SK-N-SH (cell line): Measurements from ENCODE around the gene FAM43B. TPM values are rescaled to one million over a fixed set of nuclear protein-coding genes. Genes with fewer than 3 reads are reported as not detected.
A peak's percentile ranks its signal among the peaks of the same experiment; 100 is the strongest.

Experiments
- EP300 ChIP-seq, 2 experiments: IDR thresholded peaks; 2 replicates each; pipeline versions ENCODE4 v1.4.0 to v1.6.1; 2012; ENCODE audit warnings: borderline replicate concordance in 1 of 2, low read depth in 1 of 2, low read length in 1 of 2
- GABPA ChIP-seq: IDR thresholded peaks from 2 replicates; pipeline ENCODE4 v1.4.0; 2012; ENCODE audit warnings: low read depth, mild to moderate bottlenecking
- GATA2 ChIP-seq: sonication (generic); formaldehyde crosslinking; IDR thresholded peaks from 2 replicates; pipeline ENCODE4 v1.5.0; 2020; ENCODE audit warnings: mild to moderate bottlenecking, missing genetic modification reagents
- JUND ChIP-seq: IDR thresholded peaks from 2 replicates; pipeline ENCODE4 v1.4.0; 2012
- MEF2A ChIP-seq: IDR thresholded peaks from 2 replicates; pipeline ENCODE4 v1.4.0; 2012; ENCODE audit warnings: low read depth, borderline replicate concordance
- MXI1 ChIP-seq: IDR thresholded peaks from 2 replicates; pipeline ENCODE4 v1.6.1; 2012; ENCODE audit warnings: mild to moderate bottlenecking, low read depth, low read length, improper control_type of control experiment
- NFIC ChIP-seq: IDR thresholded peaks from 2 replicates; pipeline ENCODE4 v1.4.0; 2012; ENCODE audit warnings: borderline replicate concordance
- RAD21 ChIP-seq: IDR thresholded peaks from 2 replicates; pipeline ENCODE4 v1.6.1; 2012; ENCODE audit warnings: mild to moderate bottlenecking, low read length
- RXRA ChIP-seq: IDR thresholded peaks from 2 replicates; pipeline ENCODE4 v1.4.0; 2012; ENCODE audit warnings: low read depth, mild to moderate bottlenecking, borderline replicate concordance
- TEAD4 ChIP-seq: IDR thresholded peaks from 2 replicates; pipeline ENCODE4 v1.4.0; 2012; ENCODE audit warnings: mild to moderate bottlenecking, borderline replicate concordance; ENCODE audit not compliant: insufficient read depth
- polyA plus RNA-seq, 3 experiments: library from polyadenylated mRNA; depleted of rRNA; stranded (reverse); fragments of >200 nt; gene quantifications; 2 replicates each; pipeline ENCODE4 v1.2.3, GENCODE V29; 2012
- TF ChIP-seq, protein P1 (sequence below): IDR thresholded peaks from 2 replicates; pipeline ENCODE4; 2012
- TF ChIP-seq, protein P2 (sequence below): IDR thresholded peaks from 2 replicates; pipeline ENCODE4 v1.4.0; 2012; ENCODE audit warnings: low read depth, borderline replicate concordance
- TF ChIP-seq, protein P3 (sequence below): fragments of 150-350 bp; IDR thresholded peaks from 2 replicates; pipeline ENCODE4 v1.6.1; 2016; ENCODE audit warnings: mild to moderate bottlenecking, low read depth, low read length
- TF ChIP-seq, protein P4 (sequence below): IDR thresholded peaks from 2 replicates; pipeline ENCODE4 v1.4.0; 2012; ENCODE audit warnings: low read depth

FAM43B gene
- polyA plus RNA-seq, 1 of the 3 experiments (the other 2 are of a cell fraction), result not detected

DNA sequence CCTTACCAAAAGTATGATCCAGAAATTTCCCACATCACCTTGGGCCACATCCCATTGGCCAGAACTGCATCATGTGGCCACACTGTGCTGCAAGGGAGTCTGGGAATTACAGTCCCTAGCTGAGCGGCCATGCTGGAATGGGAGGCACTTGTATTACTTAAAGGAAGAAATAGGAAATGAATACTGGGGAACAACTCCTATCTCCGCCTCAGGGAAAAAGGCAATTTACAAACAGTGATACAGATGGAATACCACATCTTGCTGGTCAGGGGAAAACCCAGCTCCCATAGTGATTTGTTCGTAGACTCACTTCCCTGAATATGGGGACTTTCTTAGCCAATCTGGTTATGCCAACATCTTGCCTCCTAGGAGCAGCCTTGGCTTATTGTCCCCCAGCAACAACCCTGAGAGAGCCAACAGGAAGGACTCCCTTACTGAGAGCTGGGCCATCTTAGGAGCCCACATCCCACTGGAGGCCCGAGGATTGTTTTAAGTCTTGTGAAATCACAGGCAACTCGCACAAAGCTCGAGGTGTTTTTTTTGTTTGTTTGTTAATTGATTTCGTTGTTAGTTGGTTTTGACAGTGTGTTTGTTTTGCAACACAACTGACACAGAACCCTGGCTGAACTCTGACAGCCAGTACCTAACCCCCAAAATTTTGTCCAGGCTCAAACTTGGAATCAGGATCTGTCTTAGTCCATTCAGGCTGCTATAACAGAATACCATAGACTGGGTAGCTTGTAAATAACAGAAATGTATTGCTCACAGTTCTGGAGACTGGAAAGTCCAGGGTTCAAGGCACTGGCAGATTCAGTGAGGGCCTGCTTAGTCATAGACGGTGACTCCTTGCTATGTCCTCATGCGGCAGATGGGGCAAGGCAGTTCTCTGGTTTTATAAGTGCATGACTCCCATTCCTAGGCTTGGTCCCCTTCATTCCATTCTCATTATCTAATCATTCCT, 51.4 kb downstream of the FAM43B start (continued):
- TF ChIP-seq, protein P1, sequence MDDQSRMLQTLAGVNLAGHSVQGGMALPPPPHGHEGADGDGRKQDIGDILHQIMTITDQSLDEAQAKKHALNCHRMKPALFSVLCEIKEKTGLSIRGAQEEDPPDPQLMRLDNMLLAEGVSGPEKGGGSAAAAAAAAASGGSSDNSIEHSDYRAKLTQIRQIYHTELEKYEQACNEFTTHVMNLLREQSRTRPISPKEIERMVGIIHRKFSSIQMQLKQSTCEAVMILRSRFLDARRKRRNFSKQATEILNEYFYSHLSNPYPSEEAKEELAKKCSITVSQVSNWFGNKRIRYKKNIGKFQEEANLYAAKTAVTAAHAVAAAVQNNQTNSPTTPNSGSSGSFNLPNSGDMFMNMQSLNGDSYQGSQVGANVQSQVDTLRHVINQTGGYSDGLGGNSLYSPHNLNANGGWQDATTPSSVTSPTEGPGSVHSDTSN, result no peak
- TF ChIP-seq TEAD4, result 0 out of 2 replicates have a peak, but pooled peaks have one; percentile 33
- no peak for TF ChIP-seq NFIC
- peak in 1 of 2 experiments; percentile 61; a peak in 1 of 4 replicates for TF ChIP-seq EP300 (IDR thresholded peaks at IDR 0.05; ENCODE audit: borderline replicate concordance in 1 of 2, low read depth in 1 of 2, low read length in 1 of 2)
- no peak for TF ChIP-seq GABPA
- TF ChIP-seq, protein P2, sequence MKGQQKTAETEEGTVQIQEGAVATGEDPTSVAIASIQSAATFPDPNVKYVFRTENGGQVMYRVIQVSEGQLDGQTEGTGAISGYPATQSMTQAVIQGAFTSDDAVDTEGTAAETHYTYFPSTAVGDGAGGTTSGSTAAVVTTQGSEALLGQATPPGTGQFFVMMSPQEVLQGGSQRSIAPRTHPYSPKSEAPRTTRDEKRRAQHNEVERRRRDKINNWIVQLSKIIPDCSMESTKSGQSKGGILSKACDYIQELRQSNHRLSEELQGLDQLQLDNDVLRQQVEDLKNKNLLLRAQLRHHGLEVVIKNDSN, result peak; percentile 75; the same call in 1 of the 2 replicates
- TF ChIP-seq, protein P3, sequence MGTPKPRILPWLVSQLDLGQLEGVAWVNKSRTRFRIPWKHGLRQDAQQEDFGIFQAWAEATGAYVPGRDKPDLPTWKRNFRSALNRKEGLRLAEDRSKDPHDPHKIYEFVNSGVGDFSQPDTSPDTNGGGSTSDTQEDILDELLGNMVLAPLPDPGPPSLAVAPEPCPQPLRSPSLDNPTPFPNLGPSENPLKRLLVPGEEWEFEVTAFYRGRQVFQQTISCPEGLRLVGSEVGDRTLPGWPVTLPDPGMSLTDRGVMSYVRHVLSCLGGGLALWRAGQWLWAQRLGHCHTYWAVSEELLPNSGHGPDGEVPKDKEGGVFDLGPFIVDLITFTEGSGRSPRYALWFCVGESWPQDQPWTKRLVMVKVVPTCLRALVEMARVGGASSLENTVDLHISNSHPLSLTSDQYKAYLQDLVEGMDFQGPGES, result no peak
- no peak for TF ChIP-seq MEF2A
- TF ChIP-seq RXRA, result peak; percentile 14; the same call in 1 of the 2 replicates
- no peak for TF ChIP-seq RAD21
- peak; percentile 65 for TF ChIP-seq JUND
- no peak for TF ChIP-seq MXI1
- no peak for TF ChIP-seq GATA2 (CRISPR knock-in tag)
- TF ChIP-seq, protein P4, sequence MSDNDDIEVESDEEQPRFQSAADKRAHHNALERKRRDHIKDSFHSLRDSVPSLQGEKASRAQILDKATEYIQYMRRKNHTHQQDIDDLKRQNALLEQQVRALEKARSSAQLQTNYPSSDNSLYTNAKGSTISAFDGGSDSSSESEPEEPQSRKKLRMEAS, result no peak

Other genes with a start within 250 kb of the FAM43B start
- gene CAMK2N1, start 66.4 kb upstream of the FAM43B start, polyA plus RNA-seq (2012; rRNA removed), result 2.8 and 5.3 TPM in 2 replicates
- gene MUL1, start 44.4 kb upstream of the FAM43B start, polyA plus RNA-seq (2012; rRNA removed), result 22.8 and 26.4 TPM in 2 replicates
- gene CDA, start 36.5 kb downstream of the FAM43B start, polyA plus RNA-seq (2012; rRNA removed), result 0.11 and 0.12 TPM in 2 replicates
- gene PINK1, start 80.9 kb downstream of the FAM43B start, polyA plus RNA-seq (2012; rRNA removed), result 24.4 and 24.9 TPM in 2 replicates
- 602 and 763 TPM in 2 replicates for gene DDOST, start 108.8 kb downstream of the FAM43B start, polyA plus RNA-seq (2012; rRNA removed)
- 4.1 and 4.3 TPM in 2 replicates for gene KIF17, start 165.4 kb downstream of the FAM43B start, polyA plus RNA-seq (2012; rRNA removed)
- 6.1 and 6.5 TPM in 2 replicates for gene SH2D5, start 180.1 kb downstream of the FAM43B start, polyA plus RNA-seq (2012; rRNA removed)
- 205 and 236 TPM in 2 replicates for gene HP1BP3, start 234.7 kb downstream of the FAM43B start, polyA plus RNA-seq (2012; rRNA removed)